Endothelial cell of umbilical vein (primary cell): Measurements from ENCODE around the gene CHID1.

ENCODE experiments used
- CTCF ChIP-seq, 2 donors: IDR thresholded peaks; 1 replicate in 1 of 2; 2 replicates in 1 of 2; pipeline ENCODE4 v1.5.1; 2011; ENCODE audit warnings: low read length in 2 of 2, mild to moderate bottlenecking in 2 of 2, moderate library complexity in 2 of 2, control low read depth in 1 of 2, inconsistent platforms in 1 of 2, low read depth in 1 of 2; ENCODE audit not compliant: insufficient read depth in 1 of 2; ENCODE audit errors: extremely low read depth in 1 of 2
- EZH2 ChIP-seq: IDR thresholded peaks from 2 replicates; pipeline ENCODE4 v1.6.1; 2012; ENCODE audit warnings: borderline replicate concordance, low read depth, mild to moderate bottlenecking, moderate library complexity, low read length, inconsistent platforms; ENCODE audit not compliant: severe bottlenecking
- FOS ChIP-seq: IDR thresholded peaks from 2 replicates; pipeline ENCODE4 v1.6.1; 2011; ENCODE audit warnings: mild to moderate bottlenecking, low read length, moderate library complexity, borderline replicate concordance; ENCODE audit not compliant: insufficient read depth
- JUN ChIP-seq: IDR thresholded peaks from 2 replicates; pipeline ENCODE4 v1.6.1; 2011; ENCODE audit warnings: borderline replicate concordance, low read depth; ENCODE audit not compliant: insufficient read length, insufficient read depth
- MAX ChIP-seq: IDR thresholded peaks from 2 replicates; pipeline ENCODE4 v1.6.1; 2011; ENCODE audit not compliant: insufficient read depth, insufficient read length
- MYC ChIP-seq: IDR thresholded peaks from one replicate; pipeline ENCODE4 v1.6.1; 2011; ENCODE audit warnings: mild to moderate bottlenecking, low read depth, low read length
- POLR2A ChIP-seq: IDR thresholded peaks from 2 replicates; pipeline ENCODE4 v1.6.1; 2012; ENCODE audit warnings: low read depth, mild to moderate bottlenecking, control low read depth, low read length
- POLR2AphosphoS5 ChIP-seq: IDR thresholded peaks from 2 replicates; pipeline ENCODE4 v1.6.1; 2012; ENCODE audit warnings: low read depth, mild to moderate bottlenecking, control low read depth, low read length, moderate library complexity; ENCODE audit not compliant: insufficient read depth

- TF ChIP-seq CTCF (IDR thresholded peaks at IDR 0.05; ENCODE audit: extremely low read depth in 1 of 2, insufficient read depth in 1 of 2, low read depth in 1 of 2, low read length in 2 of 2) (no peak), JUN (no peak), POLR2A (no peak), POLR2AphosphoS5 (no peak), EZH2 (no peak), FOS (no peak), MAX (no peak), MYC (no peak)
These were observed 65.6 kb downstream of the CHID1 start for GRCh38 chr11:844693-845644.
